ENCODE measurements around the gene INMT. TPM values are rescaled to one million over a fixed set of nuclear protein-coding genes. Genes with fewer than 3 reads are reported as not detected.
A peak's percentile ranks its signal among the peaks of the same experiment; 100 is the strongest.

INMT gene
- total and polyA plus RNA-seq, 4 donors, result 0.84 to 130 (median 28.6) TPM

- no peak for TF ChIP-seq ZBTB33 (IDR thresholded peaks at IDR 0.05)
- no peak for TF ChIP-seq REST (IDR thresholded peaks at IDR 0.05)
- no peak for TF ChIP-seq ATF3 (IDR thresholded peaks at IDR 0.05)
- no peak for TF ChIP-seq RXRA (IDR thresholded peaks at IDR 0.05)
- no peak for TF ChIP-seq NR2F2 (IDR thresholded peaks at IDR 0.05)
- TF ChIP-seq CTCF (IDR thresholded peaks at IDR 0.05; ENCODE audit: low read depth, low read length, missing input control), result no peak
- no peak for TF ChIP-seq HNF4G (IDR thresholded peaks at IDR 0.05)
- TF ChIP-seq HNF4A (conservative IDR thresholded peaks at IDR 0.05), result no peak
- no peak for TF ChIP-seq TAF1 (conservative IDR thresholded peaks at IDR 0.05)
- DNase-seq (ENCODE audit: low spot score), result no peak
- 64% methylated on average over 1 of the region's 1 CpG for WGBS
- no peaks in the 10 kb centered on the region for H3K27me3 ChIP-seq (ENCODE audit: control insufficient read depth in 4 of 4, insufficient read depth in 4 of 4, low read length in 3 of 4)
- peaks cover 0 to 3% (median 1%) of the 10 kb centered on the region in 4 donors for H3K36me3 ChIP-seq (ENCODE audit: control insufficient read depth in 4 of 4, insufficient read depth in 3 of 4, low read depth in 1 of 4, low read length in 3 of 4)
- H3K4me1 ChIP-seq (ENCODE audit: control insufficient read depth in 4 of 4, insufficient read depth in 4 of 4, low read length in 3 of 4), result peaks cover 0 to 16% (median 10%) of the 10 kb centered on the region in 4 donors
- no peaks in the 10 kb centered on the region for H3K9me3 ChIP-seq (ENCODE audit: control insufficient read depth in 4 of 4, low read length in 3 of 4)
- H3K9ac ChIP-seq (ENCODE audit: low read depth in 1 of 2, low read length in 2 of 2), result no peak overlapping the region
- no peak overlapping the region for H3K27ac ChIP-seq (ENCODE audit: low read depth in 1 of 2, low read length in 2 of 2)
- no peak overlapping the region for H3K4me3 ChIP-seq (ENCODE audit: low read depth in 1 of 3, low read length in 3 of 3)
Observed at GRCh38 chr7:30796105-30796869, 44.4 kb downstream of the INMT start.

GRCh38 chr7:30797176-30798040, 45.5 kb downstream of the INMT start:
- no peak for TF ChIP-seq ZBTB33 (IDR thresholded peaks at IDR 0.05)
- TF ChIP-seq EGR1 (IDR thresholded peaks at IDR 0.05; ENCODE audit: low read depth in 2 of 2), result no peak
- TF ChIP-seq SP1 (IDR thresholded peaks at IDR 0.05), result no peak
- TF ChIP-seq HNF4A (conservative IDR thresholded peaks at IDR 0.05), result peak; percentile 69 to 70
- no peak for TF ChIP-seq TAF1 (conservative IDR thresholded peaks at IDR 0.05)
- peak; percentile 8 for TF ChIP-seq HNF4G (IDR thresholded peaks at IDR 0.05)
- Histone ChIP-seq H3K27me3 (ENCODE audit: control insufficient read depth in 4 of 4, insufficient read depth in 4 of 4, low read length in 3 of 4) (no peaks in the 10 kb centered on the region), H3K36me3 (ENCODE audit: control insufficient read depth in 4 of 4, insufficient read depth in 3 of 4, low read depth in 1 of 4, low read length in 3 of 4) (no peaks in the 10 kb centered on the region), H3K4me3 (ENCODE audit: low read depth in 1 of 3, low read length in 3 of 3) (no peak overlapping the region), H3K9me3 (ENCODE audit: control insufficient read depth in 4 of 4, low read length in 3 of 4) (no peaks in the 10 kb centered on the region), H3K27ac (ENCODE audit: low read depth in 1 of 2, low read length in 2 of 2) (no peak overlapping the region), H3K4me1 (ENCODE audit: control insufficient read depth in 4 of 4, insufficient read depth in 4 of 4, low read length in 3 of 4) (peaks cover 0 to 16% (median 10%) of the 10 kb centered on the region in 4 donors), H3K9ac (ENCODE audit: low read depth in 1 of 2, low read length in 2 of 2) (no peak overlapping the region)
- DNase-seq (ENCODE audit: low spot score), result no peak
- 61% methylated on average over 8 of the region's 8 CpGs for WGBS
